SK-N-SH (cell line): ENCODE measurements around the gene GAN. TPM values are rescaled to one million over a fixed set of nuclear protein-coding genes. Genes with fewer than 3 reads are reported as not detected.

Experiments used
- CTCF ChIA-PET: fragments of 300-600, 350-600 bp; formaldehyde crosslinking; extraction: SDS; loops from one replicate; lab custom pipeline; 2021; lab: Yijun Ruan, JAX
- POLR2A ChIA-PET: fragments of 350-600 bp; sonication (Branson Sonifier 250); formaldehyde crosslinking; extraction: SDS; loops from one replicate; lab custom pipeline; 2020; ENCODE audit warnings: antibody characterized with exemption, inconsistent platforms; lab: Yijun Ruan, JAX
- DNase-seq: peaks from one replicate; pipeline ENCODE4 v3.0.0; 2012
- H2AFZ ChIP-seq: fragments of 200-600 bp; sonication (generic); 2 replicates; pipeline ENCODE4 v1.8.1; 2016; ENCODE audit warnings: antibody characterized with exemption, mild to moderate bottlenecking, low read depth
- H3F3A ChIP-seq: fragments of 200-600 bp; sonication (generic); replicated peaks from 2 replicates; pipeline ENCODE3; 2016; ENCODE audit warnings: antibody characterized with exemption, mild to moderate bottlenecking; ENCODE audit not compliant: insufficient read depth
- H3K27ac ChIP-seq, 2 experiments: fragments of 200-500 bp in 1 of 2; fragments of 200-600 bp in 1 of 2; sonication (Bioruptor generic) in 1 of 2; sonication (generic), shearing (Covaris generic) in 1 of 2; 2 replicates each; pipeline versions ENCODE4 v1.5.1 to v1.6.1; 2014 to 2016; ENCODE audit warnings: low read depth in 2 of 2, inconsistent platforms in 1 of 2, low read length in 1 of 2, mild to moderate bottlenecking in 1 of 2, mixed read lengths in 1 of 2
- H3K27me3 ChIP-seq: fragments of 200-600 bp; sonication (generic), shearing (Covaris generic); 2 replicates; pipeline ENCODE4 v1.6.1; 2016; ENCODE audit warnings: mixed run types; ENCODE audit not compliant: insufficient read depth
- H3K36me3 ChIP-seq, 2 experiments: fragments of 200-500 bp in 1 of 2; fragments of 200-600 bp in 1 of 2; sonication (Bioruptor generic) in 1 of 2; sonication (generic) in 1 of 2; replicated peaks in 1 of 2; 2 replicates each; pipeline versions ENCODE3 to v1.5.1; 2014 to 2016; ENCODE audit warnings: low read length in 1 of 2, mild to moderate bottlenecking in 1 of 2; ENCODE audit not compliant: insufficient read depth in 2 of 2, control insufficient read depth in 1 of 2
- H3K4me1 ChIP-seq, 2 experiments: fragments of 200-500 bp in 1 of 2; fragments of 200-600 bp in 1 of 2; sonication (Bioruptor generic) in 1 of 2; sonication (generic), shearing (Covaris generic) in 1 of 2; 2 replicates each; pipeline versions ENCODE4 v1.5.1 to v1.6.1; 2014 to 2016; ENCODE audit warnings: low read depth in 1 of 2, low read length in 1 of 2, mixed run types in 1 of 2; ENCODE audit not compliant: insufficient read depth in 2 of 2, control insufficient read depth in 1 of 2
- H3K4me2 ChIP-seq: fragments of 200-600 bp; sonication (generic), shearing (Covaris generic); 2 replicates; pipeline ENCODE4 v1.6.1; 2017; ENCODE audit warnings: mixed run types
- H3K4me3 ChIP-seq, 2 experiments: fragments of 200-500 bp in 1 of 2; fragments of 200-600 bp in 1 of 2; sonication (Bioruptor generic) in 1 of 2; sonication (generic), shearing (Covaris generic) in 1 of 2; 2 replicates each; pipeline versions ENCODE4 v1.5.1 to v1.8.1; 2014 to 2016; ENCODE audit warnings: low read depth in 2 of 2, inconsistent platforms in 1 of 2, low read length in 1 of 2, mild to moderate bottlenecking in 1 of 2, mixed read lengths in 1 of 2, moderate library complexity in 1 of 2
- H3K79me2 ChIP-seq: fragments of 200-600 bp; sonication (generic); 2 replicates; pipeline ENCODE4 v1.8.1; 2017; ENCODE audit warnings: mild to moderate bottlenecking; ENCODE audit not compliant: insufficient read depth
- H3K9ac ChIP-seq: fragments of 200-600 bp; sonication (generic); 2 replicates; pipeline ENCODE4 v1.6.1; 2017; ENCODE audit warnings: mixed run types
- H3K9me2 ChIP-seq: fragments of 200-600 bp; sonication (generic); 2 replicates; pipeline ENCODE4 v1.6.1; 2017; ENCODE audit warnings: mixed run types
- H3K9me3 ChIP-seq: fragments of 200-600 bp; sonication (generic); 2 replicates; pipeline ENCODE4 v1.6.1; 2017; ENCODE audit warnings: mixed run types, mild to moderate bottlenecking, moderate library complexity
- H4K20me1 ChIP-seq: fragments of 200-600 bp; sonication (generic); 2 replicates; pipeline ENCODE4 v1.6.1; 2017; ENCODE audit warnings: mild to moderate bottlenecking, mixed run types; ENCODE audit not compliant: insufficient read depth
- CHD2 ChIP-seq: fragments of 150-350 bp; IDR thresholded peaks from 2 replicates; pipeline ENCODE4 v1.6.1; 2018; ENCODE audit warnings: low read length; ENCODE audit not compliant: partially characterized antibody
- ELF1 ChIP-seq: IDR thresholded peaks from 2 replicates; pipeline ENCODE4 v1.4.0; 2012
- EP300 ChIP-seq, 2 experiments: IDR thresholded peaks; 2 replicates each; pipeline versions ENCODE4 v1.4.0 to v1.6.1; 2012; ENCODE audit warnings: borderline replicate concordance in 1 of 2, low read depth in 1 of 2, low read length in 1 of 2
- EZH2phosphoT487 ChIP-seq: fragments of 200-600 bp; sonication (generic); IDR thresholded peaks from 2 replicates; pipeline ENCODE4 v1.6.1; 2017; ENCODE audit warnings: low read depth, mixed run types, mild to moderate bottlenecking, antibody characterized with exemption, moderate library complexity, borderline replicate concordance
- FOXJ3 ChIP-seq: sonication (generic); formaldehyde crosslinking; IDR thresholded peaks from 2 replicates; pipeline ENCODE4 v1.5.1; 2020; ENCODE audit warnings: mild to moderate bottlenecking, missing genetic modification reagents
- FOXM1 ChIP-seq: IDR thresholded peaks from 2 replicates; pipeline ENCODE4 v1.4.0; 2012; ENCODE audit warnings: low read depth, mild to moderate bottlenecking
- GATA2 ChIP-seq: sonication (generic); formaldehyde crosslinking; IDR thresholded peaks from 2 replicates; pipeline ENCODE4 v1.5.0; 2020; ENCODE audit warnings: mild to moderate bottlenecking, missing genetic modification reagents
- NRF1 ChIP-seq: IDR thresholded peaks from 2 replicates; pipeline ENCODE4 v1.6.1; 2012; ENCODE audit warnings: low read depth, mild to moderate bottlenecking, low read length
- POLR2AphosphoS5 ChIP-seq: IDR thresholded peaks from 2 replicates; pipeline ENCODE4 v1.6.1; 2012; ENCODE audit warnings: low read depth, low read length
- RFX5 ChIP-seq: IDR thresholded peaks from 2 replicates; pipeline ENCODE4 v1.6.1; 2012; ENCODE audit warnings: mild to moderate bottlenecking, improper control_type of control experiment, low read length
- RXRA ChIP-seq: IDR thresholded peaks from 2 replicates; pipeline ENCODE4 v1.4.0; 2012; ENCODE audit warnings: low read depth, mild to moderate bottlenecking, borderline replicate concordance
- SMC3 ChIP-seq: IDR thresholded peaks from 2 replicates; pipeline ENCODE4 v1.6.1; 2012; ENCODE audit warnings: low read depth, low read length, improper control_type of control experiment
- TAF1 ChIP-seq: IDR thresholded peaks from 2 replicates; pipeline ENCODE4 v1.6.1; 2012; ENCODE audit warnings: low read depth, mild to moderate bottlenecking, low read length, moderate library complexity, borderline replicate concordance
- TEAD4 ChIP-seq: IDR thresholded peaks from 2 replicates; pipeline ENCODE4 v1.4.0; 2012; ENCODE audit warnings: mild to moderate bottlenecking, borderline replicate concordance; ENCODE audit not compliant: insufficient read depth
- WGBS: methylation state at CpG from one replicate; pipeline ENCODE4 v1.1.6; 2017; ENCODE audit warnings: low lambda C conversion rate; 5-methylcytosine and 5-hydroxymethylcytosine counted together
- polyA plus RNA-seq, 3 experiments: library from polyadenylated mRNA; depleted of rRNA; stranded (reverse); fragments of >200 nt; gene quantifications; 2 replicates each; pipeline ENCODE4 v1.2.3, GENCODE V29; 2012
- TF ChIP-seq, protein P1 (sequence below): IDR thresholded peaks from 2 replicates; pipeline ENCODE4 v1.4.0; 2012; ENCODE audit warnings: low read depth
- TF ChIP-seq, protein P2 (sequence below): IDR thresholded peaks from 2 replicates; pipeline ENCODE4; 2012
- TF ChIP-seq, protein P3 (sequence below): fragments of 150-350 bp; IDR thresholded peaks from 2 replicates; pipeline ENCODE4 v1.6.1; 2016; ENCODE audit warnings: mild to moderate bottlenecking, low read depth, low read length

Gene GAN
- polyA plus RNA-seq, 1 of the 3 experiments (the other 2 are of a cell fraction), result 0.79 TPM

DNA sequence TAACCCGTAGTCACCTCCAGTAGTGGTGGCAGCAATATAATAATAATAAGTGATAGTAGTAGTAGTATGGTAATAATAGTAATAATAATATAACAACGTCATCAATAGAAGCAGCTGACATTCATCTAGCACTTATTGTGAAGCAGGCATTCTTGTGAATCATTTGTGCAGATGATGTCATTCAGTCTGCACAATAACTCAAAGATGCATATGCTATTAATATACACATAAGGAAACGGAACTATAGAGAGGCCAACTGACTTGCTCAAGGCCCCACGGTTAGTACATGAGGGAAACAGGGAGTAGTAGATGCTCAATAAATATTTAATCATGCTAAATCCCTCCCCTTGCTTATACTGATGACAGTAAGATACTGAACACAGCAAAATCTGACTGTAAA, 35.4 kb upstream of the GAN start:
- no peaks in the 10 kb centered on the region for H3K9me2 ChIP-seq
- TF ChIP-seq, protein P1, sequence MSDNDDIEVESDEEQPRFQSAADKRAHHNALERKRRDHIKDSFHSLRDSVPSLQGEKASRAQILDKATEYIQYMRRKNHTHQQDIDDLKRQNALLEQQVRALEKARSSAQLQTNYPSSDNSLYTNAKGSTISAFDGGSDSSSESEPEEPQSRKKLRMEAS, result no peak
- TF ChIP-seq, protein P2, sequence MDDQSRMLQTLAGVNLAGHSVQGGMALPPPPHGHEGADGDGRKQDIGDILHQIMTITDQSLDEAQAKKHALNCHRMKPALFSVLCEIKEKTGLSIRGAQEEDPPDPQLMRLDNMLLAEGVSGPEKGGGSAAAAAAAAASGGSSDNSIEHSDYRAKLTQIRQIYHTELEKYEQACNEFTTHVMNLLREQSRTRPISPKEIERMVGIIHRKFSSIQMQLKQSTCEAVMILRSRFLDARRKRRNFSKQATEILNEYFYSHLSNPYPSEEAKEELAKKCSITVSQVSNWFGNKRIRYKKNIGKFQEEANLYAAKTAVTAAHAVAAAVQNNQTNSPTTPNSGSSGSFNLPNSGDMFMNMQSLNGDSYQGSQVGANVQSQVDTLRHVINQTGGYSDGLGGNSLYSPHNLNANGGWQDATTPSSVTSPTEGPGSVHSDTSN, result no peak
- TF ChIP-seq RXRA, result no peak
- no peak for TF ChIP-seq ELF1
- no peak for TF ChIP-seq RFX5
- no peak for TF ChIP-seq EZH2phosphoT487
- no peak for TF ChIP-seq SMC3
- TF ChIP-seq FOXM1, result no peak
- no peak for TF ChIP-seq CHD2
- TF ChIP-seq POLR2AphosphoS5, result no peak
- TF ChIP-seq, protein P3, sequence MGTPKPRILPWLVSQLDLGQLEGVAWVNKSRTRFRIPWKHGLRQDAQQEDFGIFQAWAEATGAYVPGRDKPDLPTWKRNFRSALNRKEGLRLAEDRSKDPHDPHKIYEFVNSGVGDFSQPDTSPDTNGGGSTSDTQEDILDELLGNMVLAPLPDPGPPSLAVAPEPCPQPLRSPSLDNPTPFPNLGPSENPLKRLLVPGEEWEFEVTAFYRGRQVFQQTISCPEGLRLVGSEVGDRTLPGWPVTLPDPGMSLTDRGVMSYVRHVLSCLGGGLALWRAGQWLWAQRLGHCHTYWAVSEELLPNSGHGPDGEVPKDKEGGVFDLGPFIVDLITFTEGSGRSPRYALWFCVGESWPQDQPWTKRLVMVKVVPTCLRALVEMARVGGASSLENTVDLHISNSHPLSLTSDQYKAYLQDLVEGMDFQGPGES, result no peak
- no peak for TF ChIP-seq GATA2
- TF ChIP-seq EP300 (IDR thresholded peaks at IDR 0.05; ENCODE audit: borderline replicate concordance in 1 of 2, low read depth in 1 of 2, low read length in 1 of 2), result no peak
- no peak for TF ChIP-seq NRF1
- no peak for TF ChIP-seq FOXJ3 (CRISPR knock-in tag)
- no peak for TF ChIP-seq TAF1
- H3K79me2 ChIP-seq, result no peaks in the 10 kb centered on the region
- DNase-seq, result no peak
- no peak overlapping the region for H3K4me2 ChIP-seq
- no peaks in the 10 kb centered on the region for H3K36me3 ChIP-seq
- H2AFZ ChIP-seq, result no peak overlapping the region
- H3K27ac ChIP-seq, result no peak overlapping the region
- no peaks in the 10 kb centered on the region for H3K9me3 ChIP-seq
- POLR2A ChIA-PET, result no interaction called here
- 37% methylated on average over 4 of the region's 4 CpGs for WGBS
- no peaks in the 10 kb centered on the region for H3F3A ChIP-seq
- no peak overlapping the region for H3K9ac ChIP-seq
- peaks cover 0 to 8% of the 10 kb centered on the region in 2 experiments; a peak in 1 of 4 replicates for H3K4me1 ChIP-seq
- no peaks in the 10 kb centered on the region for H3K27me3 ChIP-seq
- CTCF ChIA-PET, result no interaction called here
- H3K4me3 ChIP-seq, result no peak overlapping the region
- no peaks in the 10 kb centered on the region for H4K20me1 ChIP-seq

DNA sequence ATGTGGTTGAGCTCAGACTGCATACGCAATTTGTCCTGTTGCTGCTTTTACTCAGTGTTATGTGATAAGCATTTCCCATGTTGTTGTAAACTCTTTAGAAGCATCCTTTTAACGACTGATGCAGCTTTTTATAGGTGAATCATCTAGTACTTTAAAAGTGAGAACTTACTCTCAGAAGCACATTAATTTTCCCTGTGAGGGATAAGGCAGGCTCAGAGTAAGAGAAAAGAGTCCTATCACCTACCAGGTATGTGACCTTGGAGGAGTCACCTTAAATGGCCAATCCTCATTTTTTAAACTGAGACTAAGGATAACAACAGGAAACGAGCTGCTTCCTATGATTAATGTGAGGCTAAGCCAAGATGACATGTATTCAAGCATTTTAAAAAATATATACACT, 34.4 kb upstream of the GAN start:
- Histone ChIP-seq H3K79me2 (no peaks in the 10 kb centered on the region), H3K9me2 (no peaks in the 10 kb centered on the region)

More for the DNA sequence above, 34.4 kb upstream of the GAN start:
- Histone ChIP-seq H3K4me1 (peaks cover 0 to 8% of the 10 kb centered on the region in 2 experiments; a peak in 1 of 4 replicates), H3K9me3 (no peaks in the 10 kb centered on the region), H3K27ac (no peak overlapping the region), H3K9ac (no peak overlapping the region), H3K27me3 (no peaks in the 10 kb centered on the region), H3K36me3 (no peaks in the 10 kb centered on the region), H2AFZ (peak overlapping the region; percentile 68), H3F3A (no peaks in the 10 kb centered on the region), H3K4me3 (no peak overlapping the region), H3K4me2 (no peak overlapping the region), H4K20me1 (no peaks in the 10 kb centered on the region)
- 55% methylated on average over 3 of the region's 3 CpGs for WGBS
- CTCF ChIA-PET, result no interaction called here
- TF ChIP-seq, protein P2, result peak; percentile 54; the same call in 1 of the 2 replicates
- TF ChIP-seq TEAD4, result no peak
- no peak for DNase-seq
- POLR2A ChIA-PET, result no interaction called here
